HG03378 (cell line): ENCODE results near the gene ARID5A.

Source experiments
- ATAC-seq: cut with Tn5 transposase; IDR thresholded peaks from one replicate; pipeline ENCODE4 v1.9.1; 2021; ENCODE audit warnings: mild to moderate bottlenecking, moderate library complexity; ENCODE audit not compliant: unreplicated experiment

The ARID5A gene

GRCh38 chr2:96537734-96538486 is 1.4 kb downstream of the ARID5A start:
- ATAC-seq, result no peak

DNA sequence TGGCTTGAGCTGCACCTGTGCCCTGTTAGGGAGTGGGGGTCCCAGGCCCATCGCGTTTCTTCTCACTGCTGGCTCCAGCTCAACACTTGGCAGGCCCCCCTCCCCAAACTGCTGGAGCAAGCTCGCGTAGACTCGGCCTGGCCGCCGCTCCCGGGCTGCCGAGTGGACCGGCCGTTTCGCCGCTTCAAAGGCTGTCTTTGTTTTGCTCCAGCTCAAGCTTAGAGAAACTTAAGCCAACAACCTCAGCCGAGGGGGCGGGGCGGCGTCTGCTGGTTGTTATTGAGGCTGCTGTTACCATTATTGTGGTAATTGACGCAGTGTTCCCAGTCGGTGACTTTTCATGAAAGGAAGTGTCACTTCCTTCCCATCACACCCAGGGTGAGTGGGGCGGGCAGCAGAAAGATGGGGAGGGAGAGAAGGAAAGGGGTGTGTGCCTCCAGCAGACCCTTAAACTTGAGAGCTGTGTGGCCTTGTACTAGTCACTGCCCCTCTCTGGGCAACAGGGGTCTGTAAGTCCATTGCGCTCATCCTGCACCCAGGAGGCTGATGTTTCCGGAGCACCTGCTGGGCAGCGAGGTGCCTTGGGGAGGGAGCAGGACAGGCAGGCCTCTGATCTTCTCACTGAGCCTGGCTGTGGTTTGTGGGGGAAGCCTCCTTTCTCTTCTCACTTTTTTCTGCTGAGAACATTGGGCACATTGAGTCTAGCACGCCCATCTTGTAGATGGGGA is 2.1 kb downstream of the ARID5A start:
- no peak for ATAC-seq

DNA sequence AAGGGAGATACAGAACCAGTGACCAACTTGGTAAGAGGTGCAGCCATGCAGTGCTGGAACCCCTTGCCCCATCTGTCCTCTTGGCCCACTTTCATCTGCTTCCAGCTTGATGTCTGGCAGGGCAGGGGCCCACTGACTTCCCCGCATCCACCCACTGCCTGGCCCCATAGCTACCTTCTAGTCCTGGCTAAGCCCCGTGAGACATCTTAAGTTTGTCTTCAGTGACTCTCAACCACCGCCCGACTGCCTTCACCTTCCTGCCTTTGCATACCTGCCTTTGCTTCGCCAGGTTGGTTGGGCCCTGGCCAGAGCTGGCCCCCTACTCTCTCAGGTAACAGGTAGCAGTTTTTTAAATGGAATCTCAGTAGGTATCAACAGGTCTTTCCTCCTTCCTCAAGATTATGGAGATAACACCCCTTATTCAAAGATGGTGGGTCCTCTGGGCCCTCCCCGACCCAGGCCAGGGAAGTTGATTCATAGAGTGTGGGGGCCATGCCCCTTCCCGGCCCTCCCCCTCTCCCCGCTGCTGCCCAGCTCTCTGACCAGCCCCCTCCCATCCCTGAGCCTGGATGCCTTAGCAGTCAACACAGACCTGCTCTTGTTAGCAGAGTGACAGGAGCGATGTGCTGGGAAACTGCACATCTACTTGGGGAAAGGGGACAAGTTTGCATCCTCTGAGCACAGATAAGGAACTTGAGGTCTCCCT is 2.8 kb downstream of the ARID5A start:
- ATAC-seq, result no peak

- no peak for ATAC-seq
Observed at GRCh38 chr2:96540136-96540535, 3.6 kb downstream of the ARID5A start.

DNA sequence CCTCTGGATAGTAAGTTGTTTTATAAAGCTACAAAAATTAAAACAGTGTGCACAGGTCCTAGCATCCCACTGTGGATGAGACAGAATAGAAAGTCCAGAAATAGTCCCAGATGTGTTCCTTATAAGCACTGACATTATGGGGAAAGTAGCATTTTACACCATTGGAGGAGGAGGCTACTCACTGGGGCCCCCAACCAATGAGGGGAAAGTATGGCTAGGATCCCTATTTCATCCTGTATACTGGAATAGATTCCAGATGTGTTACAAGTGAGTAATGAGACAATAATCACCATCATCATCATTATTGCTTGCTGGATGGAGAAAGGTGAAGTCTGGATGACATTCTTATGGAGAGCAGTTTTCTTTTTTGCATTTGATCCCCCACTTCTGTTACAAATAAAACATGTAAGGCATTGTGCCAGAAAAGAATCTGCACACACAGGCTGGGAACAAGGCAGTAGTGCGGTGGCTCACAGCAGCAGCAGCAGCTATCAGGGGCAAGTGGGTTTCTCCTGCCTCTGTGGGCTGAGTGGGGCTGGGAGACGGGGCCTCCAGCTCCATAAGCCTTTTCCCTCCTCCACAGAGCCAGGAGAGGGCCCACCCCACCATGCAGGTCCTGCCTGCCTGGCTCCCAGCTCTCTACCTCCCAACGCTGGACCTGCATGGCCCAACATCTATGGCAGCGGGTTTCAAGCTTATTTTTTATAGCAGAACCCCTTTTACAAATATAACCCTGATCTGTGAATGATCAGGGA is 5.0 kb downstream of the ARID5A start:
- no peak for ATAC-seq

GRCh38 chr2:96542357-96542977 is 5.9 kb downstream of the ARID5A start:
- no peak for ATAC-seq

DNA sequence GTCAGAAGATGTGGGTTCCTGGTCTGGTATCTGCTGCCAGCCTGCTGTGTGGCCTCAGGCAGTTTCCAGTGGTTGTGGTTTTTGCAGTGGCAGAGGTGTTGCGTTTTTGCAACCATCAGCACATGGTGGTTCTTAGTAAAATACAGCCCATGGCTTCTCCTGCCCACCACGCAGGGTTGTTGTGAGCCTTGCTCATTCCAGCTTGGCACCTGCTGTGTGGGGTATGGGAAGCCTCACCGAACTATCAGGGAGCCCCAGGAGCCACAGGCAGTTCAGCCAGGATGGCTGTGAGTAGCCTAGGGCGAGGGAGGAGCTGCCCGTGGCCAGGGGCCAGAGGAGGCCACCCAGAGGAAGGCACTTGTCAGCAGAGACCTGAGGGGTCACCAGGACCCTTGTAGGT is 9.8 kb downstream of the ARID5A start:
- no peak for ATAC-seq

DNA sequence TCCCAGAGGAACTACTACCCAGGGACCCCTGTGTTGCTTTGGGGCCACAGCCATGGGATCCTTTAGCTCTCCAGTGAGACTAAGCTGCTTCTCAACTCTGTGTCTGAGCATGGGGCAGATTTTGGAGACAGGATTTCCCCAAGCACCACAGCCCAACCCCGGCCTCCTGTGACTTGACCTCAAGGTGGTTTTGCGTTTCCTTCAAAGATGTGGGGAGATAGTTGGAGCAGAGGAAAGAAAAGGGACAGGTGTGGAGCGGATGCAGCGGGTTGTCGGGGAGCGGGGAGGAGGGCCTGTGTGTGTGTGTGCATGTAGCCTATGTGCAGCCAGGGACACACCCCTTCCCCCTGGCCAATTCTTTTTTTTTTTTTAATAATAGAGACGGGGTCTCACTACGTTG is 10.2 kb downstream of the ARID5A start:
- no peak for ATAC-seq

DNA sequence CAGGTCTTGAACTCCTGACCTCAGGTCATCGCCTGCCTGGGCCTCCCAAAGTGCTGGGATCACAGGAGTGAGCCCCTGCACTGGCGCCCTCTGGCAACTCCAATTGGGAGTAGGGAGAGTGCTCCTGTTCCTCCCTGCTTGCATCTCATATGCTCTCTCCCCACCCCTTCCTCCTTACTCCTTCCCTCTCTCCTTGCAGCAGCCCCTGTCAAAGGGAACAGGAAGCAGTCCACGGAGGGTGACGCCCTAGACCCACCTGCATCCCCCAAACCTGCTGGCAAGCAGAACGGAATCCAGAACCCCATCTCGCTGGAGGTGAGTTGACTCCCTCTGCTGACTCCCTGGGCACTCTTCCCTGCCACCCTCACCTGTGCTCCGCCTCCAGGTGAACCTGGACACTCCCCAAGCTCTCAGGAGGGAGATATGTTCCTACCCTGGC is 10.7 kb downstream of the ARID5A start:
- no peak for ATAC-seq

DNA sequence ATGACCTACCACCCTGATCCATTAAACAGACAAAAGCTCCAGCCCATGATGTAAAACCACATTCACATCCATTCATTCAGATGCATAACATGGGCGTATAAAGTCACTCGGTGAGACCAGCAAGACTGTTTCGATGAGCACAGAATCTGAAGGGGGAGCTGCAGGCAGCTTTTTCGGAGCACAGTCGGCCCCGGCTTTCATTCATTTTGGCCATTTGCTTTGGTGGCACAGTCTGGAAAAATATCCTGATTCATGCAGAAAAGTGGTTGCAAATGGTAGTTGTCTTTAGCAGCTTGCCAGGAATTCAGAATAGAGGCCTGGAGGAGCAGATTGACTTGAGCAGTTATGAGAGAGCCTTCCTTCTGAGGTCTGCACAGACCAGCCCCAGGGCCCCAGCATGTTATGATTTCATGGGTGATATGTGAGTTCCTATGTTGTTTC is 11.2 kb downstream of the ARID5A start:
- no peak for ATAC-seq

DNA sequence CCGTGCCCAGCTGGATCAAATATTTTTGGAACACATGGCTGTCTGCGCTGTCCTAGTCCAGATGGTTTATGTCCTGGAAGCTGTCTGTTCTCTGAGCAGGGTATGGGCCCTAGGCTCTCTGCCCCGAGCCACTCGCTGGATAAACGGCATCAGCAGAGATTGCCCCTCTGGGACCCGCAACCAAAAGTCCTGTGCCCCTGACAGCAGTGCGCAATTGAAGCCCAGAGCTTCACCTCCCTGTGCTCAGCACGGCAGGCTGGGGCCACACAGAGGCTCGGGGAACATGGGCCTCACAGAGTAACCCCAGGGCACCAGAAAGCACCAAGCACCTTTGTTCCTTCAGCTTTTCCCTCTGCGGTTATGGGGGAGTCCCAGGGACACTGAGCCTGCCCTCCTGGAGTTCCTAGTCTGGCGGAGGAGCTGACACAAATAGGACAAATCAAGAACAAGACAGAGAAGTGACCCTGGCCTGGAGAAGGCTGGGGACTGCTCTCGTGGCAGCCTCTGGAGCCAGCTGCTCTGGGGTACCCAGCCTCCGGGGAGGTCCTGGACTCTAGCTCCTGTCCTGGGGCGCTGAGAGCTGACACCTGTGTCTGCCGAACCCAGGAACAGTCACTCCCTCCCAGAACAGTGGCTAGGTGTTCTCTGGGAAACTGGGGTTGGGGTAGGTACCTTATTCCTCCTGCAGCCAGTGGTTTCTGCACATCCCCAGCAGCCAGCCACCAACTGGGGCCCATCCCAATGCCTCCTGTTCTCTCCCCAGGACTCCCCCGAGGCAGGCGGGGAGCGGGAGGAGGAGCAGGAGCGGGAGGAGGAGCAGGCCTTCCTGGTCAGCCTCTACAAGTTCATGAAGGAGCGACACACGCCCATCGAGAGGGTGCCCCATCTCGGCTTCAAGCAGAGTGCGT is 12.3 kb downstream of the ARID5A start:
- no peak for ATAC-seq

GRCh38 chr2:96549466-96549785 is 12.9 kb downstream of the ARID5A start:
- no peak for ATAC-seq

GRCh38 chr2:96549967-96550786 is 13.6 kb downstream of the ARID5A start:
- ATAC-seq, result no peak

GRCh38 chr2:96550787-96551604 is 14.4 kb downstream of the ARID5A start:
- no peak for ATAC-seq

GRCh38 chr2:96551605-96552314 is 15.2 kb downstream of the ARID5A start:
- ATAC-seq, result no peak

DNA sequence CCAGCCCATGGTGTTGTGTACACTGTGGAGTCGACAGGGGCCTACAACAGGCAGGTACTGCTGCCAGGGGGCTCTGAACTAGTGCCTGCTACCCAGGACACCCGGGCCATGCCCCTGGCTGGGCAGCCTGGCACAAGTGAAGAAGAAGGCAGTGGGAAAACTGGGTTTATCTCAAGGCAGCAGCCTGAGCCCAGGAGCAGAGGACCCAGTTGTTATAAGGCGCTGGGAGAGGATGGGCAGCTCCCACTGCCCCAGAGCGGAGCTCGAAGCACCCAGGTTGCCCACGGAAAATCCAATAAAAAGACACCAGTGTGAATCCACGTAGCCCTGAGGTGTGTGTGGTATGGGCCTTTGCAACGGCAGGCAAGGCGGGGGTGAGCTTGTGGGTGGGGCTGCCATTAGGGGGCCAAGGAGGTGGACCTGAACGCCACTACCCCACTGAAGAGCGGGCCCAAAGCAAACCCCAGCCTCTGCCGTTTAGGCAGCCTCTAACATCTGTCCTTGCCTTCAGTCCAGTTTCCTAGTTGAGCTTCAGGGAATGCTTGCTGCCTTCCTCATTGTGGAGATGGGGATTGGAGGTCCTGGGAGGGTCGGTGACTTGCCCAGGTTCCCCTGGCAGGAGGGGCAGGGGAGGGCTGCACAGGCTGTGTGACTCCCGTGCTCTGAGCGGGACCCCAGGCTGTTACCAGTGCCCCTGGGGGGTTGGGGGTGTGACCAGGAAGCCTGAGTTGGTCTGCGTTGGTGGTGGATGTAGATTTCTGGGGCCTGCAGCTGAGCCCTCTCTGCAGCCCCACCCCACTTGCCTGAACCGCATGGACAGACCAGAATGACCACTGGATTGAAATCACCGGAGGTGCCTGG is 16.0 kb downstream of the ARID5A start:
- no peak for ATAC-seq
